ENCODE results near the gene SDK1.

The SDK1 gene

GRCh38 chr7:4021413-4021812 is 720.4 kb downstream of the SDK1 start:
- H3K27me3 ChIP-seq (ENCODE audit: insufficient read depth, low read length) = no peaks in the 10 kb centered on the region
- DNase-seq = no peak
- H3K36me3 ChIP-seq (ENCODE audit: control insufficient read depth in 1 of 2, insufficient read depth in 2 of 2, low read length in 2 of 2) = peaks cover 23 to 24% of the 10 kb centered on the region in 2 experiments
- H3K79me1 ChIP-seq (ENCODE audit: low read length) = no peaks in the 10 kb centered on the region
- no peak overlapping the region for H2BK5ac ChIP-seq (ENCODE audit: low read depth, low read length, poor library complexity)
- H2AFZ ChIP-seq (ENCODE audit: insufficient read depth, low read length, poor library complexity) = no peak overlapping the region
- H3K79me2 ChIP-seq (ENCODE audit: control insufficient read depth, insufficient read depth, low read length, poor library complexity) = no peaks in the 10 kb centered on the region
- WGBS (ENCODE audit: extremely low coverage, insufficient coverage, insufficient read length) = no CpG with 5 or more reads among the region's 5 CpGs
- H4K91ac ChIP-seq (ENCODE audit: low read depth, low read length) = peak overlapping the region; percentile 3
- H4K8ac ChIP-seq (ENCODE audit: low read depth, low read length) = no peak overlapping the region
- no peak overlapping the region for H3K9ac ChIP-seq (ENCODE audit: low read length)
- H2AK5ac ChIP-seq (ENCODE audit: low read length) = no peak overlapping the region
- peaks cover 7 to 28% of the 10 kb centered on the region in 2 experiments for H3K4me1 ChIP-seq (ENCODE audit: control insufficient read depth in 1 of 2, insufficient read depth in 2 of 2, low read length in 2 of 2)
- peaks cover 10% of the 10 kb centered on the region for H3K9me3 ChIP-seq (ENCODE audit: insufficient read depth, low read depth, low read length)
- no peak overlapping the region for H2BK12ac ChIP-seq (ENCODE audit: low read length)
- H3K14ac ChIP-seq (ENCODE audit: low read length) = no peak overlapping the region
- H3K4ac ChIP-seq (ENCODE audit: low read depth, low read length) = no peak overlapping the region
- H3K27ac ChIP-seq (ENCODE audit: low read depth, low read length) = no peak overlapping the region
- H2BK120ac ChIP-seq (ENCODE audit: insufficient read depth, low read length, poor library complexity) = no peak overlapping the region
- no peak overlapping the region for H4K12ac ChIP-seq (ENCODE audit: low read depth, low read length)
- no peak overlapping the region for H3K23ac ChIP-seq (ENCODE audit: low read length)
- no peak overlapping the region for H3K4me2 ChIP-seq (ENCODE audit: low read length)
- H3K18ac ChIP-seq (ENCODE audit: low read length) = no peak overlapping the region
- H3K4me3 ChIP-seq (ENCODE audit: low read depth, low read length) = no peak overlapping the region

GRCh38 chr7:4022265-4022664 is 721.2 kb downstream of the SDK1 start:
- H2AFZ ChIP-seq (ENCODE audit: insufficient read depth, low read length, poor library complexity) = no peak overlapping the region
- no peak for DNase-seq
- H4K8ac ChIP-seq (ENCODE audit: low read depth, low read length) = no peak overlapping the region
- H2BK12ac ChIP-seq (ENCODE audit: low read length) = no peak overlapping the region
- H4K91ac ChIP-seq (ENCODE audit: low read depth, low read length) = no peak overlapping the region
- no peaks in the 10 kb centered on the region for H3K79me1 ChIP-seq (ENCODE audit: low read length)
- no peak overlapping the region for H3K27ac ChIP-seq (ENCODE audit: low read depth, low read length)
- no peak overlapping the region for H3K9ac ChIP-seq (ENCODE audit: low read length)
- no peak overlapping the region for H4K12ac ChIP-seq (ENCODE audit: low read depth, low read length)
- WGBS (ENCODE audit: extremely low coverage, insufficient coverage, insufficient read length) = no CpG with 5 or more reads among the region's 7 CpGs
- no peak overlapping the region for H3K4me3 ChIP-seq (ENCODE audit: low read depth, low read length)
- peaks cover 21% of the 10 kb centered on the region in 2 experiments for H3K36me3 ChIP-seq (ENCODE audit: control insufficient read depth in 1 of 2, insufficient read depth in 2 of 2, low read length in 2 of 2)
- H2BK120ac ChIP-seq (ENCODE audit: insufficient read depth, low read length, poor library complexity) = no peak overlapping the region
- H3K4ac ChIP-seq (ENCODE audit: low read depth, low read length) = no peak overlapping the region
- no peaks in the 10 kb centered on the region for H3K79me2 ChIP-seq (ENCODE audit: control insufficient read depth, insufficient read depth, low read length, poor library complexity)
- no peak overlapping the region for H2BK5ac ChIP-seq (ENCODE audit: low read depth, low read length, poor library complexity)
- H2AK5ac ChIP-seq (ENCODE audit: low read length) = no peak overlapping the region
- no peak overlapping the region for H3K23ac ChIP-seq (ENCODE audit: low read length)
- no peak overlapping the region for H3K18ac ChIP-seq (ENCODE audit: low read length)
- H3K9me3 ChIP-seq (ENCODE audit: insufficient read depth, low read depth, low read length) = peaks cover 10% of the 10 kb centered on the region
- no peaks in the 10 kb centered on the region for H3K27me3 ChIP-seq (ENCODE audit: insufficient read depth, low read length)
- no peak overlapping the region for H3K14ac ChIP-seq (ENCODE audit: low read length)
- no peak overlapping the region for H3K4me2 ChIP-seq (ENCODE audit: low read length)
- H3K4me1 ChIP-seq (ENCODE audit: control insufficient read depth in 1 of 2, insufficient read depth in 2 of 2, low read length in 2 of 2) = peaks cover 7 to 28% of the 10 kb centered on the region in 2 experiments

- Histone ChIP-seq H3K79me2 (ENCODE audit: control insufficient read depth, insufficient read depth, low read length, poor library complexity) (no peaks in the 10 kb centered on the region), H3K27ac (ENCODE audit: low read depth, low read length) (no peak overlapping the region), H3K4me3 (ENCODE audit: low read depth, low read length) (no peak overlapping the region), H3K9ac (ENCODE audit: low read length) (no peak overlapping the region), H2BK120ac (ENCODE audit: insufficient read depth, low read length, poor library complexity) (no peak overlapping the region), H4K12ac (ENCODE audit: low read depth, low read length) (no peak overlapping the region), H3K14ac (ENCODE audit: low read length) (no peak overlapping the region), H2BK12ac (ENCODE audit: low read length) (no peak overlapping the region), H3K18ac (ENCODE audit: low read length) (no peak overlapping the region), H2AFZ (ENCODE audit: insufficient read depth, low read length, poor library complexity) (no peak overlapping the region), H3K79me1 (ENCODE audit: low read length) (no peaks in the 10 kb centered on the region), H3K4me2 (ENCODE audit: low read length) (no peak overlapping the region), H2AK5ac (ENCODE audit: low read length) (no peak overlapping the region), H4K8ac (ENCODE audit: low read depth, low read length) (no peak overlapping the region), H3K23ac (ENCODE audit: low read length) (no peak overlapping the region), H2BK5ac (ENCODE audit: low read depth, low read length, poor library complexity) (no peak overlapping the region), H3K9me3 (ENCODE audit: insufficient read depth, low read depth, low read length) (peaks cover 10% of the 10 kb centered on the region), H3K4ac (ENCODE audit: low read depth, low read length) (no peak overlapping the region), H3K27me3 (ENCODE audit: insufficient read depth, low read length) (no peaks in the 10 kb centered on the region), H3K4me1 (ENCODE audit: control insufficient read depth in 1 of 2, insufficient read depth in 2 of 2, low read length in 2 of 2) (peaks cover 7 to 28% of the 10 kb centered on the region in 2 experiments), H3K36me3 (ENCODE audit: control insufficient read depth in 1 of 2, insufficient read depth in 2 of 2, low read length in 2 of 2) (peaks cover 19 to 21% of the 10 kb centered on the region in 2 experiments), H4K91ac (ENCODE audit: low read depth, low read length) (no peak overlapping the region)
- no CpG with 5 or more reads among the region's 10 CpGs for WGBS (ENCODE audit: extremely low coverage, insufficient coverage, insufficient read length)
- DNase-seq = no peak
Observed at GRCh38 chr7:4023502-4023901, 722.5 kb downstream of the SDK1 start.

- Histone ChIP-seq H2AFZ (ENCODE audit: insufficient read depth, low read length, poor library complexity) (no peak overlapping the region), H2BK120ac (ENCODE audit: insufficient read depth, low read length, poor library complexity) (no peak overlapping the region), H3K9me3 (ENCODE audit: insufficient read depth, low read depth, low read length) (peaks cover 6% of the 10 kb centered on the region), H3K4ac (ENCODE audit: low read depth, low read length) (no peak overlapping the region), H3K36me3 (ENCODE audit: control insufficient read depth in 1 of 2, insufficient read depth in 2 of 2, low read length in 2 of 2) (peaks cover 13 to 15% of the 10 kb centered on the region in 2 experiments), H3K79me2 (ENCODE audit: control insufficient read depth, insufficient read depth, low read length, poor library complexity) (no peaks in the 10 kb centered on the region), H3K18ac (ENCODE audit: low read length) (no peak overlapping the region), H3K27me3 (ENCODE audit: insufficient read depth, low read length) (no peaks in the 10 kb centered on the region), H3K4me1 (ENCODE audit: control insufficient read depth in 1 of 2, insufficient read depth in 2 of 2, low read length in 2 of 2) (peaks cover 7 to 28% of the 10 kb centered on the region in 2 experiments), H3K4me2 (ENCODE audit: low read length) (no peak overlapping the region), H4K8ac (ENCODE audit: low read depth, low read length) (no peak overlapping the region), H3K9ac (ENCODE audit: low read length) (no peak overlapping the region), H2BK5ac (ENCODE audit: low read depth, low read length, poor library complexity) (no peak overlapping the region), H2AK5ac (ENCODE audit: low read length) (no peak overlapping the region), H4K12ac (ENCODE audit: low read depth, low read length) (no peak overlapping the region), H4K91ac (ENCODE audit: low read depth, low read length) (no peak overlapping the region), H3K27ac (ENCODE audit: low read depth, low read length) (no peak overlapping the region), H2BK12ac (ENCODE audit: low read length) (no peak overlapping the region), H3K4me3 (ENCODE audit: low read depth, low read length) (no peak overlapping the region), H3K23ac (ENCODE audit: low read length) (no peak overlapping the region), H3K14ac (ENCODE audit: low read length) (no peak overlapping the region), H3K79me1 (ENCODE audit: low read length) (no peaks in the 10 kb centered on the region)
- no CpG with 5 or more reads among the region's 1 CpG for WGBS (ENCODE audit: extremely low coverage, insufficient coverage, insufficient read length)
- DNase-seq = no peak
Observed at GRCh38 chr7:4024133-4024532, 723.1 kb downstream of the SDK1 start.

Data from trophoblast cell (in vitro differentiated cells and primary cell).